8988T (cell line): ENCODE results near the gene SUCO.
A peak's percentile ranks its signal among the peaks of the same experiment; 100 is the strongest.

Source experiments
- DNase-seq: peaks from one replicate; pipeline ENCODE4 v3.0.0; 2011

SUCO gene

DNA sequence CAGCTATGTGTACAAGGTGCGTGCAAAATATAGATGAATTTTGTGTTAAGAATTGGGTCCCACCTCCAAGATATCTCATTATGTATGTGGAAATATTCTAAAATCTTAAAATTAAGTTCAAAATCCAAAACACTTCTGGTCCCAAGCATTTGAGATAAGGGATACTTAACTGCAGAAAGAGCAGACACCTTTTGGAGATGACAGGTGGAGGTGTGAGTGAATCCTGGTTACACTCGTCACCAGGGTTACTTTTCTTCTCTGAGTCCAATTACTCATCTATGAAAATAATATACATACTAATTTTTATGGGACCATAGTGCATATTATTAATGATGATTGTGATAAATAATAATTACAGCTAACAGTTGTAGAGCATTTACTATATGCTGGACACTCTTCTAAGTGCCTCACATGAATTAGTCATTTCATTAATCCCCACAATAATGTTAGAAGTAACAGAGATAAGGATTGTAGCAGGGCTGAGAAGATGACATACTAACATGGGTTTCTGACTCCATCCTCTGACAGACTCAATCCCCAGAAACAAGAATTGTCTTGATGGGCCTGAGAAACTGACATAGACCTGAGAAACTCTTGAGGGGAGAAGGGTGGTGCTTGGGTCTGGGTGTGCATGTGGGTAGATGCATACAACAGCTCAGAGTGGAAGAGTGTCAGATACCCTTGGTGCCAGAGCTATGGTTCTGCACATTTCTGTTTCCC lies 117.7 kb downstream of the SUCO start:
- no peak for DNase-seq

DNA sequence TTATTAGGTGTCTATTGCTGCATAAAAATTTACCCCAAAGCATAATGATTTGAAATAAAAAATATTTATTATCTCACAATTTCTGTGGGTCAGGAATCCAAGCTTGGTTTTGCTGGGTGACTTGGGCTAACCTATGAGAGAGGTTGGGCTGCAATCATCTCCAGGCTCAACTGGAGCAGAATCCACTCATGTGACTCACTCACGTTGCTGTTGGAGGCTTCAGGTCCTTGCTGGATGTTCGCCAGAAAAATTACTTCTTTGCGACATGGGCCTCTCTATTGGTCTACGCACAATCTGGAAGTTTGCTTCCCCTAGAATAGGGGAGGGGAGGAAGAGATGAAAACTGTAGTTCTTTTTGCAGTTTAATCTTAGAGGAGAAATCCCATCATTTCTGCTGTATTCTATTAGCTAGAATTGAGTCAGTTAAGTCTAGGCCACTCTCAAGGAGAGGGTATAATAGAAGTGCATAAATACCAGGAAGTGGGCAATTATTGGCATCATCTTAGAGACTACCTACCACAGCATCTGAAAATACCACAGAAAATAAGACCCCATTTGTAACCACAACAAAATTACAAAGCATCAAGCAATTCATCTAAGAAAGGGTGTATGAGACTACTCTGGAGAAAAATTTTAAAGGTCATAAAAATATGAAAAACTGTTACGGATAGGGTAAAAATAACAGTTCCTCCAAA lies 120.2 kb downstream of the SUCO start:
- DNase-seq, result no peak

DNA sequence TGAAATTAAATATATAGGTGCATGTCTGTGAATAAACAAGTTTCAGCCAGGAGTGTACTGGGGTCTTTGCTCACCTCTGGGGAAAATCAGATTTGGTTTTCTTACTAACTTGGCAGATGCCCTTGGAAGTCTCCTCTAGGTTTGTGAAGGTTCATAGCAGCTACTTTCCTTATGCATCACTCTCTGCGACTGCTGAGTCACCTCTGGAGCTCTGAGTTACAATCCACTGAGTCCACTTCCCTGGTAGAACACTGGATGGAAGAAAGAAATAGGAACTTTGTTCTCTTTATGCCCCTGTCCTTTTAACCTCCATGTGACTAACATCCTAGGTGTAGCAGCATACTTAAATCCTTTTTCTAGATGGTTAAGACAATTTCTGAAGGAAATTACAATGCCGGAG lies 121.6 kb downstream of the SUCO start:
- DNase-seq, result peak; percentile 34

DNA sequence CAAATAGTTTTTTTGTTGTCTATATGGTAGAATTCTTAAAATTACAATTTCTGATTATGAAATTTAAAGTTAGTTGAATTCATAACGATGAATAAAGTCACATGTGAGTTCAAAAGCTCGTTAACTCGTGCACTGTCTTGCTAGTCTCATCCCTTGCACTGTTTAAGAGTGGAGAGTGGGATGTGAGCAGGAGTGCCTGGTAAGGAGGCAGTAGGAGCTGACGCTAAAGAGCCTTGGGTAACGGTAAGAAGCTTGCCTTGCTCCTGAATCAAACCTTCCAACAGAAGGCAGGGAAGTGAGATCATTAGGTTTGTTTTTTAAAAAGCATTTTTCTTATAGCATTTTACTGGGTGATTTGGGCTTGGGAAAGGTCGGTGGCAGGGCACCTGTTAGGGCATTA lies 123.6 kb downstream of the SUCO start:
- no peak for DNase-seq

DNA sequence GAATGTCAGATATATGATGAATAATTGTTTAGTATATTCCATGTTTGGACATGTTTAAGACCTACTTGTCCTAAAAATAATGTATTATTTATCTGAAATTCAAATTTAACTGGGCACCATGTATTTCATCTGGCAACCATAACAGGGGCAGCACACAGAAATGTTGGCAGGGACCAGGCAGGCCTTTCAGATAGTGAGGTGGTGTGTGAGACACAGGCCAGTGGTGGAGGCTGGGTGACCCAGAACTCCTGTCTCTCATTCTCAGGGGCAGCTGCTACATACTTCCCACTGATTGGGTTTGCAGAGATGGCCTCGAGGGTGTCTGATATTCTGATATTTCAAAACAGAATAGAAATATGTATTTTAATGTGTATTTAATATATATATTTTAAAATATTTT lies 124.6 kb downstream of the SUCO start:
- no peak for DNase-seq

DNA sequence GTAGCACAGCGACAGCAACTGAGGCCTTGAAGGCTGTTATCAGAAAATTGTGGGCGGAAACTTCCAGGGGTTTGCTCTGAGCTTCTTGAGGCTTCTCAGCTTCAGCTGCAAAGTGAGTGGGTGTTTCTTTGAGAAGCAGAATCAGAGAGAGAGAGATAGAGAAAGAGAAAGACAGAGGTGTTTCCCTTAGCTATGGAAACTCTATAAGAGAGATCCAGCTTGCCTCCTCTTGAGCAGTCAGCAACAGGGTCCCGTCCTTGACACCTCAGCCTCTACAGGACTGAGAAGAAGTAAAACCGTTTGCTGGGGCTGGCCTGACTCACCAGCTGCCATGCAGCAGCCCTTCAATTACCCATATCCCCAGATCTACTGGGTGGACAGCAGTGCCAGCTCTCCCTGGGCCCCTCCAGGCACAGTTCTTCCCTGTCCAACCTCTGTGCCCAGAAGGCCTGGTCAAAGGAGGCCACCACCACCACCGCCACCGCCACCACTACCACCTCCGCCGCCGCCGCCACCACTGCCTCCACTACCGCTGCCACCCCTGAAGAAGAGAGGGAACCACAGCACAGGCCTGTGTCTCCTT lies 126.0 kb downstream of the SUCO start, which contains the start of gene FASLG:
Gene FASLG, plus strand, starts transcription at position 233 of the 583 bp plus-strand sequence. Its CDS starts 99 bp downstream, at position 332.
- no peak for DNase-seq

DNA sequence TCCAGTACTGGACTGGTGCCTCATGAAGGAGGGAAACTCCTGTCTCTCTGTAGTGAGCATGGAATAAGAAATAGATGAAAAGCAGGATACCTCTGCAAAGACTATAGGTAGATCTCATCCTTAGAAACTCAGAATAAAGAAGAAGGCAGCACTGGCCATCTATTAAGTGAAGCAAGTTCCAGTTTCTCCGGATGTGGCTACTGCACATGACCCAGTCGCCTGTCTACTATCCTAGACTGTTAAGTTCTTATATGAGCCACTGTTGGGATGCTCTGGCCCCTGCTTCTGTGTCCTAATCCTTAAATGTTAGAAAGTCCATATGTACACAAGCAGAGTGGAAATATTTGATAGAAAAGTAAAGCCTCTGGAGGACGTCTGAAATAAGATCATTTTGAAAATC lies 128.2 kb downstream of the SUCO start:
- DNase-seq, result no peak
